ENCODE results near the gene GJD3.

GJD3 gene

DNA sequence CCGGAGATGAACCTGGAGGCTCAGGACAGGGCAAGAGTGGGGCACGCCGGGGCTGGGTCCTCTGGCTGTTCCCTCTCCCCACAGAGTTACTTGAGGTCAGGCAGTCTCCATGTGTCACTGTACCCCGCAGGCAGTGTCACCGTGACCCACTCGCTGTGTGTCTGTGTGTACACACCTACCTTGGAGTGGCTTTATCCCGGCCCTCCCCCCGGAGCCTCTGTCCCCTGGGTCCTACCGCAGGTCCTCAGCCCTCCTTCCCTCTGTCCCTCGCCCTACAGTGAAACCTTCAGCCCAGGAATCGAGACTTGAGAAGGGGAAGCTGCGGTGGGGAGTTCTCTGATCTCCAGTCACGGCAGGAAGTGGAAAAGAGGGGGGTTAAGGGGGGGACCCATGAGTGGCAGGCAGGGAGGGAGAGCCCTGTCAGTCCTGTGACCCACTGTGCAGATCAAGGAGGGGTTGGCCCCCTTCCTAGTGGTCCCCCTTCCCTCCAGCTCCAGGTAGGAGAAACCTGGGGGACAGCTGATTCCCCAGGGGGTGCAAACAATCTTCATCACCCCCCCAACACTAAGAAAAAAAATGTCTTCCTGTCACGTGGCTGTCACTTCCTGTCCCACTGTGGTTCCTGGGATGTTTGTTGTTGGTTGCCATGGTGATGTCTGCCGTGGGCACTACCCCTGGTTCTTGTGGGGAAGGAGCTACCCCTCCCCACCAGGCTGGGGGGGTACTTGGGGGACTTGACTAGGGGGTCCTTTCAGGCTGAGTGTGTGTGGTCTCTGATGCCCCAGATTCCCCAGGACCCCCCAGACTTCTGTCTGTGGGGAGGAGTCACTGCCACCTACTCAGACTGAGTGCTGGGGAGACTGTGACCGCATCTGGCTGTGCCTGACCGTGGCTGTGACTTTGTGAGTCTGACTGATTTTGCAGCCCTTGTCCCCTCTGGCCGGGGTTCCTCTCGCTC, 41.9 kb downstream of the GJD3 start:
- TF ChIP-seq ZNF274 (IDR thresholded peaks at IDR 0.05; ENCODE audit: low read depth, low read length), result no peak
- peak overlapping the region; percentile 79; the same call in 1 of the 2 replicates for H3K4me3 ChIP-seq (ENCODE audit: low read length)

DNA sequence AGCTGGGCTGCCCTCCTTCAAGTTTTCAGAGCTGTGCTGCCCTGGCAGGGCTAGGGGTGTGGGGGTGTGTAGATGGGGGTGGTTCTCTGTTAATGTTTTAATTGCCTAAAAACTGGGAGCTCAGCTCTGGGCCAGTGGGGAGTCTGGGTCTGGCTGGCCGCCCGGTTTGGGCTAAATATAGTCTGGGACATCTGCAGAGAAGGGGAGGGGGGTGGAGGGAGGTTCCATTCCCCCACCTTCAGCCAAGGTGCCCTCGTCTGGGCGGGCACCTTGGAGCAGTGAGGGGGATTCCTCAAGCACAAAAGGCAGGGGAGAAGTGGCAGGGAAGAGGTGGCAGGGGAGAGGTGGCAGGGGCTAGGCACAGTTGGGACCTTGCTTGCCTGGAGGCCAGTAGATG, 42.6 kb downstream of the GJD3 start:
- TF ChIP-seq ZNF274 (IDR thresholded peaks at IDR 0.05; ENCODE audit: low read depth, low read length), result no peak
- peak overlapping the region; percentile 79; the same call in 1 of the 2 replicates for H3K4me3 ChIP-seq (ENCODE audit: low read length)

DNA sequence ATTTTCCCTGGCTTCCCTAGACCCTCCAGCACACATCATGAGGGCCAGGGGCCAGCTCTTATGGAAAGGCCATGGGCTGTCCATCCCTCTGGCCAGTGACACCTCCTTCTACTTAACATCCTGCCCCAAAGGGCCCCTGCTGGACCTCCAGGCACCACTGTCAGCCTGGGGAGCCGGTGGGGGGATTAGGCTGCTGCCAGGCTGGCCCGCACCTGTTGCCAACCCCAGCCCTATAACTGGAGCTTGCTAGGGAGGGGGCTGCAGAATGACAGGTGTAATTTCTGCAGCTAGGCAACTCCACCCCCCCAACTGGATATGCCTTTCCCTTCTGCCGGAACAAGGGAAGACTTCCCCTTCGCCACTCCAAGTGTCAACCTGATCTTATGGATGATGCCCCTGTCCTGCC, 43.0 kb downstream of the GJD3 start:
- peak overlapping the region; percentile 79; the same call in 1 of the 2 replicates for H3K4me3 ChIP-seq (ENCODE audit: low read length)
- no peak for TF ChIP-seq ZNF274 (IDR thresholded peaks at IDR 0.05; ENCODE audit: low read depth, low read length)

DNA sequence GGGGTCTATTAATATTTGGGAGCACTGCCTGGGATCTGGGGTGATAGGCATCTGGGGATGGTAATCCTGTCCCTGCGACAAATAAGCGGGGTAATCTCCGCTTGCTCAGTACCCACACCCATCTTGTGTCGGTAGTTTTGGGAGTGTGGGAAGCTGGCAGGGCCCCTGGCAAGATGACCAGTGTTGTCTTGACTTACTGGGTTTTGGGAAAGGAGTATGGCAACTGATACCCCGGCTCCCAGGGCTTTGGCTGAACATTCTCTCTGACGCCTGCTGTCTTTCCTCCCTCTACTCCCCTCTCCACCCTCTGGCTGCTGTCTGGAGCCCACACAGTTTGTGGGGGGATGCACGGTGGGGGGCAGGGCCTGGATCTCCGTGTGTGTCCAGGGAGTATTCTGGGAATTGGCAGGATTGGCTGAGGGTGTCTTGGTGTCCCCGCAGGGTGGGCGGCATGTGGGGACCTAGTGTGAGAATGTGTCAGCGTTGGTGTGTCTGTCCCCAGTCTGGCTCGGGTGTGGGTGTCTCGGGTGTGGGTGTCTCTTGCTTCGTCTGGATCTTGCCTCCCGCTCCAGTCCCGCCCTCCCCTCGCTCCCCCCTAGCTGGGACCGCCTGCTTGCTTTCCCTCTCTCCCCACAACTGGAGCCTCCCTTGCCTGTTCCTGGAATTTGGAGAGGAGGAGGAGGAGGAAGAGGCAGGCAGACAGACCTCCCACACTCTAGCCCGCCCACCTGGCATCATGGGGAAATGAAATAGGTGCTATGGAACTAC, 43.6 kb downstream of the GJD3 start:
- H3K4me3 ChIP-seq (ENCODE audit: low read length), result peak overlapping the region; percentile 79; the same call in 1 of the 2 replicates
- TF ChIP-seq ZNF274 (IDR thresholded peaks at IDR 0.05; ENCODE audit: low read depth, low read length), result no peak

DNA sequence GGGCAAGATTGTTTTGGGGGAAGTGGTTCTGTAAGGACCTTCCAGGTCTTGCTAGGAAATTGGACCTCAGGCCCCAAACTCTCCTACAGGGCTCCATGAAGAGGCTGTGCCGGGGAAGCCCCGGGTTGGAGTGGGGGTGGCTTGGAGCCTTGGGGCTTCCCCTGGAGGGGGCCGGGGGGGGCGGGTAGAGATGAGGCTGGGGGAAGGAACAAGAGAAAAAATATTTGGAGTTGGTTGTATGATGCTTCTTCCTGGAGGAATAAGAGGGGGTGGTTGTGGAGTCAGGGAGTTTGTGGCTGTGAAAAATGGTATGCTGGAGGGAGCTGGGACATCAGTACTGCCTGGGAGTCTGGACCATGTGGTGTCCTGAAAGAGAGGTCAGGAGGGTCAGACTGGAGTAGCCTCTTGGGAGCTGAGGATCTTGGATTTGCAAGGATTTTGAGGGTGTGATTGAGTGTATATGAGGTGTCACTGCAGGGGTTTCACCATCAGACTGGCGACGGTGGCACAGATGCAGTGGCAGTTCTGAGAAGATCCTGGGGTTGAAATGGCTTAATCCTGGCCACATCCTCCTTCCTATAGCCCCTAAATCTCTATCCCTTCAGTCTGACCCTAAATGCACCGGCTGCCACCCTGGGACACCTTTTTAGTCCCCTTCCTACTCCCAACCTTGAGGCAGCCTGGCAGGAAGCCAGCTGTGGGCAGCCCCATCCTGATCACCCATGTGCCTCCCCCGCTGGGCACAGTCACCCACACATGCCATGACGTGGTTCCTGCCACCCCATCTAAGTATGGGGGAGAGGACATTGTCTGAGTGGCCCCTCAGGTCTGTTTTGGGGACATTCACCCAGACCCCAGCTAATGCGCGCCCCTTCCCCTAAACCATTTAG, 44.6 kb downstream of the GJD3 start:
- peak overlapping the region; percentile 79 for H3K4me3 ChIP-seq (ENCODE audit: low read length)
- no peak for TF ChIP-seq ZNF274 (IDR thresholded peaks at IDR 0.05; ENCODE audit: low read depth, low read length)

DNA sequence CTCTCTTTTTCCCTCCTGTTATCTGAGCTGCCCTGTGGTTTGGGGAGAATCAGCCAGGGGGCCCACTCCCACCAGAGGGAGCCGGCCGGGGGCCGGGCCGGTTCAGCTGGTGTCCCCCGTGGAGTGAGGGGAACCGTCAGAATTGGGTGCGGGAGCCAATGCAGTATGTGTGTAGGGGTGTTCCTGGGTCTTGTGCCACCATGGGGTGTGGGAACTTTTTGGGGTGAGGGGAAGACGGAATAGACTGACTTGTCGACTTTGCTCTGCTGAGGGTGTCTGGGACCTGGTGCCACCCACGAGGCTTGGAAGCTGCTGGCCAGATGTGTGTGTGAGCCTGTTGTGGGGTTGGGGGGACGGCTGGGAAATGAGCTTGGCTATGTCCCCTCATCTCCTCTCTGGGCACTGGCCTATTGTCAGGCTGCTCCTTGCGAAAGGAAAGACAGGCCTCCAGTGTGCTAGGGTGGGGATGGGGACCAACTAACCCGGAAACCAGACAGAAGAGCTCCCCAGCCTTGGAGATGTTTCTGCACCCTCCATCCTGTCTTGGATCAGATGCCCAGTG, 45.6 kb downstream of the GJD3 start:
- no peak for TF ChIP-seq ZNF274 (IDR thresholded peaks at IDR 0.05; ENCODE audit: low read depth, low read length)
- H3K4me3 ChIP-seq (ENCODE audit: low read length), result peak overlapping the region; percentile 79

DNA sequence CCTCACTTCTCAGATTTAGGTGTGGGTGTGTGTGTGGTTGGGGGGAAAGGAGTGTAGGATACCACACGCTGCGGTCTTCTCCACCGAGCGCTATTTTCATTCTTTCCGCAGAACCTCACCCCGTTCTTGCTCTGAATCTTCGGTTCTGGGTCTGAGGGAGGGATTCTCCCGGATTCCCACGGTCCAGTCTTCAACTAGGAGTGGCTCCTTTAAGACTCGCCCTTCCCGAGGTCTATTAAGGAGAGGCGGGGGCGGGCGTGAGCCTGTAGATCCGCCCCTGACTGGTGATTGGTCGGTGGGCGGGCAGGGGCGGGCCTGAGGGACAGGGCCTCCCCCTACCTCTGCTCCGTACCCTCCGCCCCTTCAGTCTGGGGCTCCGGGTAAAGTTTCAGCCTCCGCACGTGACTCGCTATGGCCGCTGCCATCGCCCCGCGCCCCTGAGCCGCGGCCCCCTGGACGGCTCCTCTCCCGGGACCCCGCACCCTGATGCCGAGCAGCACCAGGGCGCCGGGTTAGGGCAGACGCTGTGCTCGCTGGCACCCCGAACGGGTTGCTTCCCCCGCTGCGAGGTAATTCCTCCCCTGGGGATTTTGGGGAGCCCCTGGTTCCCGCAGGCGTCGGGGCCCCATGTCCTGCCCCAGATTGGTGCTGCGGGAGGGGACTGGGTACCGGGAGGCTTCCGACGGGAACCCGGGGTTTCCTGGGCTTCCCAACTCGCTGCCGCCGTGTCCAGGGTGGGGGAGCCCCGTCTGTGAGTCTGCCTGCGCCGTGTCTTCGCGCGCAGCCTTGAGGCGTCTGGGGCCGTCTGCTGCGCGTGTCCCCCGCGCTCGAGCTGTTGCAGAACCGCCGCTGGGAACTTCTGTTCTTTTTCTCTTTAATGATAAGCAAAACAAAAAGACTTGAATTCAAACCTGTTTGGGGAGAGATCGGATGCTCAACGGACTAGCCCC, 46.4 kb downstream of the GJD3 start:
- TF ChIP-seq ZNF274 (IDR thresholded peaks at IDR 0.05; ENCODE audit: low read depth, low read length), result no peak
- H3K4me3 ChIP-seq (ENCODE audit: low read length), result peak overlapping the region; percentile 79

DNA sequence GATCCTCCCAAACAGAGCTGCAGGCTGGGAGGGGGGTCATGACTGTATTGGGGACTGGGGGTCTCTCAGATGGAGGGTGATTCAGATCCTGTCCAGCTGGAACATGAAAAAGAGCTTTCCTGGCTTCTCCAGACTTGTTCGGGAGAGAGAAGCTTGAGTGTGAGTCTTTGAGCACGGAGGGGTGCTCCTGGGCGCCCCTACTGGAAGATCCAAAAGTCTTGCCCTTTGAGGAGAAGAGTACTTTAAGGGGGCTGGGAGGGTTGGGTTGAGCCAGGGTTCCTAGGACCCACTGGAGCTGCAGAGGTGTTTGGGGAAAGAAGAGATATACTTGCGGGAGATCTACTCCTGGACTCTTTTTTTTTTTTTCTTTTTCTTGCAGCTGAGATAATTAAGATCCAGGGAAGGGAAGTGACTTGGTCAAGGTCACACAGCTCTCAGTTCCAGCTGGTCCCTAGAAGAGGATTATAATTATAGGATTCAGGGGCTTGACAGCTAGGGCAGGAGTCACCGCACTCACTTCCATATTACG, 47.1 kb downstream of the GJD3 start:
- peak overlapping the region; percentile 55; the same call in 1 of the 2 replicates for H3K4me3 ChIP-seq (ENCODE audit: low read length)
- TF ChIP-seq ZNF274 (IDR thresholded peaks at IDR 0.05; ENCODE audit: low read depth, low read length), result no peak

DNA sequence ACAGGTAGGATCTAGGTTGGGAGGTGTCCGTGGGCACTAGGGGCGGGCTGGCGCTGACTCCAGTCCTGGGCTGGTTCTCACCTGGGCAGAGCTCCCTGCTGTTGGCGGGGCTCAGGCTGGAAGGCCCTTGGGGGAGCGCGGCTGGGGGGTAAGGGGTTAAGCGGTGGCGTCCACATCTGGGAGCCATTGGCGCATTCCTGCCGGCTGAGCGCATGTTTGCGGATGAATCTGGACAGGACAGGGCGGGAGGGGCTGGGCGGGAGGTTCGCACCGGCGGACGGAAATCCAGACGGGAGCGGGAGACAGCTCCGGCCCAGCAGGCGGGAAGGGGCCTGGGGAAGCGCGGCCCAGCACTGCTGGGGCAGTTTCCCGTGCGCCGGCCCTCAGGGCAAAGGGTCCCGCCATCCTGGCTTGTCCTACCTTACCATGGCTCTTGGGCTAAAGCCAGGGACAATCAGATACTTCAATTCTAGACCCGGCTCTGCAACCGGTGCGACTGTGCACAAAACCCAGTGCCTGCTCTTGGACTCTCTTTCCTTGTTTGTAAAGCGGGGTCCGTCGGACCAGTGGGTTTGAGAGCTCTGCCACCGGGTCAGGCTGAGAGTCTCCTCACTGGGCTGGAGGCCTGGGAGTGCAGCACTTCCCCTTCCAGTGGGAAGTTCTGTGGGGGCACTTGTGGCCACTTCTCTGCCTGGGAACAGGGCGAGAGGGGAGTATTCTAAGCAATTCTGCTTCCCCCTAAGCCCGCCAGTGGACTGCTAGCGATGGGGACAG, 47.8 kb downstream of the GJD3 start:
- TF ChIP-seq ZNF274 (IDR thresholded peaks at IDR 0.05; ENCODE audit: low read depth, low read length), result no peak
- H3K4me3 ChIP-seq (ENCODE audit: low read length), result no peak overlapping the region

DNA sequence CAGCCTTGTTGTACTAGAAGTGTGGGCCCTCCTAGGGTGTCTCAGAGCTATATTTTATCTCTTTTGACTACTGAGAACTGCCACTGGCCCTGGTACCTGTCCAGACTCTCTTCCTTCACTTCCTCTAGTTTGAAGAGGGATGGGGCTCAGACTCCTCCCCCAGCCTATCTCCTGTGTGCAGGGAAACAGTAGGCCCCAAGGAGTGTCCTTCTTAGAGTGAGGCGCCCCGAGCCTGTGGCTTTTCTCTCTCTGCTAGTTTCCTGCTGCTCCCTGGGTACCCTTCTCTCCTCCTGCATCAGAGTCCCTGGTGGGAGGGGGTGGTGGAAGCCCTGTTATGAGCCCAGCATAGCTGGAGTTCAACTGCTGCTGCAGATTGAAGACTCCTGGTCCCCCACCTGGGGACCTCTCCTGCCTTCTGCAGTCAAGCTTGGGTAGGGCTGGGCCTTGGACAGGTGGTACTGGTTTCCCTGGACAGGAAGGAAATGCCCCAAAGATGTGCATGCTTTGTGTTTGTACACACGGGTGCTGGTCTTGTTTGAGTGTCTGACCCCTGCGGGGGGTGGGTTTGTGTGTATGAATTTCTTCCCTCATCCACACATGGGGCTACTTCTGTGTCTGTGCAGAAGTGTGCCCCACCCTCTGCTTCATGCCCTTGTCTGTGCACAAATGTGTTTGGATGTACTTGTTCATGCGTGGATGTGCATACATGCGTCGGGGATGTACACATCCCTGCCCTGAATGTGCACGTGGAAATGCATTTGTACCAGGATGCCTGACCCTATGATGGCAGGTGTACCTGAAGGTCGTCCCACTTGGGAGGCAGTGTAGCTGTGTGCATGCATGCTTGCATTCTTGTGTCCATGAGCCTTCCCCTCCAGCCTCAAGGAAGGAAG, 48.6 kb downstream of the GJD3 start:
- TF ChIP-seq ZNF274 (IDR thresholded peaks at IDR 0.05; ENCODE audit: low read depth, low read length), result no peak
- H3K4me3 ChIP-seq (ENCODE audit: low read length), result no peak overlapping the region

DNA sequence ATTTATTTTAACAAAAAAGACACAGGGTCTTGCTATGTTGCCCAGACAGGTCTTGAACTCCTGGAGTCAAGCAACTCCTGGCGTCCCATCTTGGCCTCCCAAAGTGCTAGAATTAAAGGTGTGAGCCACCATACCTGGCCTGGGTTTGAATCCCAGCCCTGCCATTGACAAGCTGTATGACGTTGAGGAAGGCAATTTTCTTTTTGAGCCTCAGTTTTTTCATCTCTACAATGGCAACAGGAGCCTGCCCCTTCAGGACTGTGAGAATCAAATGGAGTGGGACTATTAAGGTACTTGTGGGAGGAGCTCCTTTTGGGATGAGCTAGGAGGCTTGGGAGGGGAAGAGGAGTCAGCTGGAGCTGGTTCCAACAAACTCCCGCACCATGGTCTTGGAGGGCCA, 49.3 kb downstream of the GJD3 start:
- no peak overlapping the region for H3K4me3 ChIP-seq (ENCODE audit: low read length)
- no peak for TF ChIP-seq ZNF274 (IDR thresholded peaks at IDR 0.05; ENCODE audit: low read depth, low read length)
